HG03354 (cell line): ENCODE data around the gene MOXD1.

Source experiments
- ATAC-seq: cut with Tn5 transposase; IDR thresholded peaks from one replicate; pipeline ENCODE4 v1.9.1; 2021; ENCODE audit warnings: mild to moderate bottlenecking; ENCODE audit not compliant: unreplicated experiment, poor library complexity, severe bottlenecking

Gene MOXD1

DNA sequence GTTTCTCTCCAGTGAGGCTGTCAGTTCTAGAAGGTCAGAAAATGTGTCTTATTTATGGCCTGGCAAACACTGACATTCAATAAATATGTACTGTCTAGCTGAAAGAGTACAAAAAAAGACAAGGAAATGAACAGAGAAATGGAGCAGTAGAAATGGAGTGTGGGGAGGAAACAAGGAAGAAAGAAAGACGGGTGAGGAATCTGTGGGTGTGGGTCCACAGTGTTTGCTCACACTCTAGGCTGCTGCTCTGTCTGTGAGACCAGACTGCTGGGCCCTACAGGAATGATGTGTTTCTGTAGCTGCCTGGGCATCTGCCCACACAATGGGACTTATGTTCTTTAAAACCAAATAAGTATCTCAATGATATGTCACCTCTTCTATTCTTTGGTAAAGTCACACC lies 114.2 kb downstream of the MOXD1 start:
- no peak for ATAC-seq

- ATAC-seq = peak; percentile 62
These were observed 114.8 kb downstream of the MOXD1 start for GRCh38 chr6:132286298-132287019.

- no peak for ATAC-seq
These were observed 116.1 kb downstream of the MOXD1 start for GRCh38 chr6:132285004-132285780.

GRCh38 chr6:132282696-132283095 lies 118.6 kb downstream of the MOXD1 start:
- no peak for ATAC-seq

GRCh38 chr6:132280436-132280835 lies 120.8 kb downstream of the MOXD1 start:
- ATAC-seq = no peak

DNA sequence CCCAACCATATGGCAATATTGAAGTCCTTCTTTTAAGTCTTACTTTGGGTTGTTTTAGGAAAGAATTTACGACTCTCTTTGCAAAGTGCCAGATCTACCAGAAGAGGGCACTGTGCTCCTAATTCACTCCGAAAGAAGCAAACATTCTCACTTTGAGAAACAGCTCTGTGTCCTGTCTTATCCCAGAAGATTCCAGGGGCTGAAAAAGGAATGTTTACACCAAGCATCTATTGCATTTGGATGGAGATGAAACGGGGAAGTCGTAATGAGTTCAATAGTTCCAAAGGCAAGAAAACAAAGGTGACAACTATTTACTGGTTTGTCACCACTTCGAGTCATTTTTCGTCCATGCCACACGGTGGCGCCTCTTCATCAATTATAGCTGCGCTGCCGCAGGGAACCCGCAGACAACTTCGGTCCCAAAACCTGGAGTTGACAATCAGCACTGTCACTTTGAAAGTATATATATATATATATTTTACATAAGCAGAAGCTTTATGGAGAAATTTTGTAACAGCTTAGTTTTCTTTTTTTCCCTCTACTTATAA lies 121.6 kb downstream of the MOXD1 start:
- ATAC-seq = peak; percentile 97

GRCh38 chr6:132275066-132275970 lies 126.0 kb downstream of the MOXD1 start:
- no peak for ATAC-seq

- no peak for ATAC-seq
These were observed 128.5 kb downstream of the MOXD1 start for GRCh38 chr6:132272776-132273175.

DNA sequence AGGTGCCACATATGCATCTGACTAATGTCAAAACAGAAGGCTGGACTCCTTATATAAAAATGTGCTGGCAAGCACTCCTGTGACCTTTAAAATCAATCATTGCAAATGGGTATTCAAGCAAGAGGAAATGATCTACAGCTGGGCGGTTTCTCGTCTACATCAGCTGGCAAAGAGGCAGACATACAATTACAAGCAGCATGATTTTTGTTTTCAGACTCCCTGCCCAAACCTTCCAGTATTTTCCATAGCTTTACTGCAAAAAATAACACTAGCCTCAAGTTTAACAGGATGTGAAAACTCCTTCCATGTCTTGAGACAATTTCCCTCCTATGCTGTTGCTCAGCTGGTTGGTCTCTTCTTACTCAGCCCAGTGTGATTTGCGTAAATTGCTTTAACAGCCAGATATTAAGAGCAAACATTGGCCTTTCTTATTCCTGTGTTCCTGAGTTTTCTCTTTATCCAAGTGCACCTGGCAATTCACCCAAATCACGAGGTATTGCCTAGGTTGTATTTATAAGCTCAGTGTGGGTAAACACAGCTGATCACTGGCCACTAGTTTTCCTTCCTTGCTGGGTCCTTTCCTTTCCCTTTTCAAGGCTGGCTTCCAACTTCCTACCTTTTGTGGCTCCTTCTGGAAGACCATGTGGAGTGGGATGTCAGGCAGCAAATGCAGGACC lies 130.4 kb downstream of the MOXD1 start:
- peak; percentile 50 for ATAC-seq

GRCh38 chr6:132268666-132269065 lies 132.6 kb downstream of the MOXD1 start:
- ATAC-seq = peak; percentile 15

DNA sequence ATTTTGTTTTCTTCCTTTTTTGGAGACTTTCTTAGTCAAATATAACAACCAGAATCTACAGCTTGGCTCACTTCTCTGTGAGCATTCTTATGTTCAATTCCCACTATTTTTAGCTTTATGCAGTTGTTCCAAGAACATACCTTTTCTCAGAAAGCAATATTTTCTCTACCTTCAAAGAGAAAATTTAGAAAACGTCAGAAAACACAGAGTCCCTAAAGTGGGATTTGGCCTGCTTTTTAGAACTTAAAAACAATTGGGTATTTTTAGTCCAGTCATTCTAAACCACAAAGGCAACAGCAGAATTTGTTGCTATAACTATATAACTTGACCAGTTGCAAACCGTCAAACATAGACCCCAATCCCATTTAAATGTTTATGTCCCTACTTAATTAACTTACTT lies 133.1 kb downstream of the MOXD1 start:
- peak; percentile 7 for ATAC-seq

DNA sequence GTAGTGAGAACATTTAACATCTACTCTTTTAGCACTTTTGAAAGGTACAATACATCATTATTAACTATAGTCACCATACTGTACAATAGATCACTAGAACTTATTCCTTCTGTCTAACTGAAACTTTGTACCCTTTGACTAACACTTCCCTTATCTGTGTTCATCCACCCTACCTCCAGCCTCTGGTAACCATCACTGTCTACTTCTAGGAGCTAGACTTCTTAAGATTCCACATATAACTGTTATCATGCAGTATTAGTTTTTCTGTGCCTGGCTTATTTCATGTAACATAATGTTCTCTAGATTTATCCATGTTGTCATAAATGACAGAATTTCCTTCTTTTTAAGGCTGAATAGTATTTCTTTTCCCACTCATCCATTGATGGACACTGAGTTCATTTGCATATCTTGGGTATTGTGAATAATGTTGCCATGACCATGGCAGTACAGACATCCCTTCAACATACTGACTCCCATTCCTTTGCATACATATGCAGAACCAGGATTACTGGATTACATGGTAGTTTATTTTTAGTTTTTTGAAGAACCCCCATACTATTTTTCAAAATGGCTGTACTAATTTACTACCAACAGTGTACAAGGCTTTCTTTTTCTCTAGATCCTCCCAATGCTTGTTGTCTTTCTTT lies 135.7 kb downstream of the MOXD1 start:
- no peak for ATAC-seq

DNA sequence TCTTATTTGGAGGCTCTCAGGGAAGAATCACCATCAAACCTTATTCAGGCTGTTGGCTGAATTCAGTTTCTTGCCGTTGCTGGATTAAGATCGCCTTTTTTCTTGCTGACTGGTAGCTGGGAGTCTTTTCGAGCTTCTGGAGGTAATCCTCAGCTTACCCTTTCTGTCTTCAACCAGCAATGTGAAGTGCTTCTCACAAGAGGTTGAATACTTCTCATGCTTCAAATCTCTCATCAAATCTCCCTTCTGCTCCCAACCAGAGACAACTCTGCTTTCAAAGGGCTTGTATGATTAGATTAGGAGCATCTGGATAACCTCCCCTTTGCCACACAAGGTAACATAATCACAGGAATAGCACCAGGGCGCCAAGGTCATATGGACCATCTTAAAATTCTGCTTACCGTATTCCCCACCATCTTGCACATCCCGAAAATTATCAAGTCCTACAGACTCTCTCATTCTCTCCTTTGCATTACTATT lies 137.2 kb downstream of the MOXD1 start:
- no peak for ATAC-seq

DNA sequence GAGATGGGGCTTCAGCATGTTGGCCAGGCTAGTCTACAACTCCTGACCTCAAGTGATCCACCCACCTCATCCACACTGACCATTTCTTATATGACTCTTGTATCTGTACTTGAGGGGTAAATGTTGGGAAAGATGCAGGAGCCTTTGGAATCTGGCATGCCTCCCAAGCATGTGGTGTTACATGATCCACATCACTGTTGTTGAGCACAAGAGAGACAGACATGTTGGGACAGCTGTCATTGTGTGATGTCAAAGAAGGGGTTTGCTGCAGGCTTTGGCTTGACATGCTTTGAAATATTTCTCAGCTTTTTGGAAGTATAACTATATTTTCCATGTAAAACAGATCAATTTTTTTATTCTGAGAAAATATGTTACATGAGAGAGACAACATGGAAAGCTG lies 139.9 kb downstream of the MOXD1 start:
- ATAC-seq = no peak

- ATAC-seq = no peak
These were observed 142.2 kb downstream of the MOXD1 start for GRCh38 chr6:132259070-132259469.

DNA sequence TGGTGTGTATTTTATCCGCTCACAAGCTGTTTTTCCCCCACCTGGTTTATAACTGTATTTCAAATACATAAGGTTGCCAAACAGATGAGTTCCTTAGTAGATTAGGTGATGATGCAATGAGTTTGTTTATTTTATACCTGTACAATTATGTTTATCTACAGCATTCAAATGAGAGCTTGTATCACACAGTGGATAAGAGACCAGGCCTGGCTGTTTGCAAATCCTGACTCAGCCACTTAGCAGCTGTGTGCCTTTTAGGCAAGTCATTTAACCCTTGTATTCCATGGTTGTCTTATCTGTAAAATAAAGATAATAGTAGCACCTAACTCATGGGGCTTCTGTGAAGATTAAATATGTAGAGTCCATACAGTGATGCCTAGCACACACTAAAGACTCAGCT lies 143.7 kb downstream of the MOXD1 start:
- no peak for ATAC-seq

DNA sequence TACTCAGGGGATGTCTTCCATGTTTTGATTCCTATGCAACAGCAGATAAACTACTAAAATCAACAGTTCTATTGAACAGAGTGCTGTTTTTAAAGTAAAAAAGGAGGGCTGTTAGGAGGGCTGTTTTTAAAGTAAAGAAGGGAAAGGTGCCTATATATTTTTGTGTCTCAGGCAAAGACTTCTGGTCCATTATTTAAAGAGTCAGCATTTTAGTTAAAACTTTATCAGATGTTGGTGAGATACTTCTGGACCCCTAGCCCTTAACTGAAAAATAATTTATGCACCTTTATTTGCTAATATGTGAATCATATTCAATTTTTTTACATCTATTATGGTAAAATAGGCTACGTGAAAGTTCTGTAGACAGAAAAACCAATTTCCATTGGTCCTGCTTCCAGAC lies 144.8 kb downstream of the MOXD1 start:
- no peak for ATAC-seq

GRCh38 chr6:132253906-132254305 lies 147.4 kb downstream of the MOXD1 start:
- ATAC-seq = no peak

DNA sequence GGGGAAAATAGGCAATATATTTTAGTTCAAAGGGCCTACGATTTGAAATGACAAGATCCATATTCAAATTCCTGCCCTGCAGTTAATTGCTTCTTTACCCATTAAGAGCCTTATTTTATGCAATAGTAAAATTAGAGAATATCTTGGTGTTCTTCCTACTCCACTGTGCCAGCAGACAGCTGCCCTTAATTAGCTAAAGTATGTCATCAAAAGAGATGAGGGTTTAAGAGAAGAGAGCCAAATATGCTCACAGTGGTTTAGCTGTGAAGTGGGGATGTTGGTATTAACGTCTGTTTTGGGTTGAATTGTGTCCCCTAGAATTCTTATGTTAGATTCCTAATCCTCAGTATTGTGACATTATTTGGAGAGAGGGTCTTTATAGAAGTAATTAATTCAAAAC lies 148.1 kb downstream of the MOXD1 start:
- no peak for ATAC-seq
